ENCODE measurements around the gene TBC1D2B.
"Not testable (repeated sequence)": the region's sequence is repeated elsewhere in the genome, so short reads cannot be mapped to it uniquely, and the experiment has no call there.

The TBC1D2B gene

DNA sequence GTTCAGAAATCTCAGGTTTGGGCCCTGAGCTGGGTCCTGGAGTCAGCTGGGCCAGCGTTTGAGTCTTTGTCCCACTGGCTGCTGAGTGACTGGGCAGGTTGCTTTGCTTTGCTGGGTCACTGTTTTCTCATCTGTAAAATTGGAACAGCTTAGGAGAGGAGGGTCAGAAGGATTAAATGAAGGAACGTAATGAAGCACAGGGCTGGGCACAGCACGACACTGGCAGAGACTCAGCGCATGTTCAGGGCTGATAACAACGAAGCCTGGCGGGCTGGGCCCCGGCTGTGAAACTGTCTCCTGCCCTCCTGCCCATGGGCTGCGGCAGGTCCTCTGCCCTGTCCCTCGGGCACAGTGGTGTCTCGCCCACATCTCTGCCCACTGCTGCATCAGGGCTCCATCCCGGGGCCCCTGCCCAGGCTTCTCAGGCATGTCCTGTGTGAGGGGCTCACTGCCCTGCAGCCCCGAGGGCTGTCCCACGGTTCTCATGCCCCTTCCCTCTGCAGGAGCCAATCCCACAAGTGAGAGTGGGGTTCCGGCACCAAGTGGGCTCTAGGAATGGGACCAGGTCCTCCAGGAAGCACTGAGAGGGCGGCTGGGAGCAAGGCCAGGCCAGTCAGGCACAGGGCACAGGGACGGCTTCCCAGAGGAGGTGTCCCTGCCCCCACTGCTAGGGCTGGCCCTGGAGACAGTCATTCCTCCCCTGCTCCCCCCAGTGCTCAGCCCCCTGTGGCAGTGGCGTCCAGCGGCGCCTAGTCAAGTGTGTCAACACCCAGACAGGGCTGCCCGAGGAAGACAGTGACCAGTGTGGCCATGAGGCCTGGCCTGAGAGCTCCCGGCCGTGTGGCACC lies 88.0 kb downstream of the TBC1D2B start:
- TF ChIP-seq, protein P1, sequence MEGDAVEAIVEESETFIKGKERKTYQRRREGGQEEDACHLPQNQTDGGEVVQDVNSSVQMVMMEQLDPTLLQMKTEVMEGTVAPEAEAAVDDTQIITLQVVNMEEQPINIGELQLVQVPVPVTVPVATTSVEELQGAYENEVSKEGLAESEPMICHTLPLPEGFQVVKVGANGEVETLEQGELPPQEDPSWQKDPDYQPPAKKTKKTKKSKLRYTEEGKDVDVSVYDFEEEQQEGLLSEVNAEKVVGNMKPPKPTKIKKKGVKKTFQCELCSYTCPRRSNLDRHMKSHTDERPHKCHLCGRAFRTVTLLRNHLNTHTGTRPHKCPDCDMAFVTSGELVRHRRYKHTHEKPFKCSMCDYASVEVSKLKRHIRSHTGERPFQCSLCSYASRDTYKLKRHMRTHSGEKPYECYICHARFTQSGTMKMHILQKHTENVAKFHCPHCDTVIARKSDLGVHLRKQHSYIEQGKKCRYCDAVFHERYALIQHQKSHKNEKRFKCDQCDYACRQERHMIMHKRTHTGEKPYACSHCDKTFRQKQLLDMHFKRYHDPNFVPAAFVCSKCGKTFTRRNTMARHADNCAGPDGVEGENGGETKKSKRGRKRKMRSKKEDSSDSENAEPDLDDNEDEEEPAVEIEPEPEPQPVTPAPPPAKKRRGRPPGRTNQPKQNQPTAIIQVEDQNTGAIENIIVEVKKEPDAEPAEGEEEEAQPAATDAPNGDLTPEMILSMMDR (IDR thresholded peaks at IDR 0.05; ENCODE audit: low read depth, low read length, missing control alignments), result no peak
- DNase-seq (ENCODE audit: low read depth), result no peak
- H3K4me3 ChIP-seq (ENCODE audit: low read depth, low read length), result no peak overlapping the region
- in situ Hi-C loops (cut with HindIII; ENCODE audit: low sequenced_read_pairs), result no loop called here

DNA sequence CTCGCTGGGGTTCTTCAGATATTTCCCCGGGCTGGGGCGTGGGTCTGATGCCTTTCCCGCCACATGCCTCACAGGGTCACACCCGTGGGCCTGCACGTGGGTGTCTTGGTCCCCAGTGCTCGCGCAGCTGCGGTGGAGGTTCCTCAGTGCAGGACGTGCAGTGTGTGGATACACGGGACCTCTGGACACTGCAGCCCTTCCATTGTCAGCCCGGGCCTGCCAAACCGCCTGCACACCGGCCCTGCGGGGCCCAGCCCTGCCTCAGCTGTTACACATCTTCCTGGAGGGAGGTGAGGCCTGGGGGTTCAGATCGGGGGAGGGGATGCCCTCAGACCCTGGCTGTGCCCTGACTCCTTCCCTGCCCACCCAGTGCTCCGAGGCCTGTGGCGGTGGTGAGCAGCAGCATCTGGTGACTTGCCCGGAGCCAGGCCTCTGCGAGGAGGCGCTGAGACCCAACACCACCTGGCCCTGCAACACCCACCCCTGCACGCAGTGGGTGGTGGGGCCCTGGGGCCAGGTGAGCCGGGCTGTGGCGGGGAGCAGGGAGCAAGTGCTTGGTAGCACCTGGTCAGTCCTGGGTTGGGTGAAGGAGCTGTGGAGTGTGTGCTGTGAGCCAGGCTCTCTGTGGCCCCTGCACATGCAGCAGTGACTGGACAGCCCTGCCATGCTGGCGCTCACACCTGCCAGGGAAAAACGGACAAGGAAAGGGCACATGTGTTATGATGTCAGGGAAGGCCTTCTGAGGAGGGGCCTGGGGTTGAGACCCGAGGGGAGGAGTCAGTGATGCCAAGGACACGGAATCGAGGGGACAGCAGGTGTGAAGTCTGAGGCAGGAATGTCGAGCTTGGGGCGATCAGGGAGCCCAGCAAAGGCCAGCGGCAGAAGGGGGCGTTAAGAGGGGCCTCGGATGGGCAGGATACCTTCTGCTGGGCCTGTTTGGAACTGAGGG lies 88.9 kb downstream of the TBC1D2B start:
- TF ChIP-seq, protein P1 (IDR thresholded peaks at IDR 0.05; ENCODE audit: low read depth, low read length, missing control alignments), result no peak
- DNase-seq (ENCODE audit: low read depth), result no peak
- in situ Hi-C loops (cut with HindIII; ENCODE audit: low sequenced_read_pairs), result no loop called here
- no peak overlapping the region for H3K4me3 ChIP-seq (ENCODE audit: low read depth, low read length)

DNA sequence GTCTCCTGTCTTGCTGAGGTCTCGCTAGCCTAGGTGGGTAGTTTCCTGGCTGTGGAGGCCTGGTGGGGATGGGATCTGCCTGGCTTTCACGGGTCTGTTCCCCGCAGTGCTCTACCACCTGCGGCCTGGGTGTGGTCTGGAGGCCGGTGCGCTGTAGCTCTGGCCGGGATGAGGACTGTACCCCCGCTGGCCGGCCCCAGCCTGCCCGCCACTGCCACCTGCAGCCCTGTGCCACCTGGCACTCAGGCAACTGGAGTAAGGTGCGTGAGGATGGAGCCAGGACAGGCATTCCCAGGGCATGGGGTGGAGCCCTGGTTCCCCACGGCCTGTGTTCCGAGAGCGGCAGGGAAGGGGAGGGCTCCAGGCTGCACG lies 89.8 kb downstream of the TBC1D2B start:
- H3K4me3 ChIP-seq (ENCODE audit: low read depth, low read length); DNase-seq (ENCODE audit: low read depth); in situ Hi-C loops (cut with HindIII; ENCODE audit: low sequenced_read_pairs): not testable (repeated sequence)

DNA sequence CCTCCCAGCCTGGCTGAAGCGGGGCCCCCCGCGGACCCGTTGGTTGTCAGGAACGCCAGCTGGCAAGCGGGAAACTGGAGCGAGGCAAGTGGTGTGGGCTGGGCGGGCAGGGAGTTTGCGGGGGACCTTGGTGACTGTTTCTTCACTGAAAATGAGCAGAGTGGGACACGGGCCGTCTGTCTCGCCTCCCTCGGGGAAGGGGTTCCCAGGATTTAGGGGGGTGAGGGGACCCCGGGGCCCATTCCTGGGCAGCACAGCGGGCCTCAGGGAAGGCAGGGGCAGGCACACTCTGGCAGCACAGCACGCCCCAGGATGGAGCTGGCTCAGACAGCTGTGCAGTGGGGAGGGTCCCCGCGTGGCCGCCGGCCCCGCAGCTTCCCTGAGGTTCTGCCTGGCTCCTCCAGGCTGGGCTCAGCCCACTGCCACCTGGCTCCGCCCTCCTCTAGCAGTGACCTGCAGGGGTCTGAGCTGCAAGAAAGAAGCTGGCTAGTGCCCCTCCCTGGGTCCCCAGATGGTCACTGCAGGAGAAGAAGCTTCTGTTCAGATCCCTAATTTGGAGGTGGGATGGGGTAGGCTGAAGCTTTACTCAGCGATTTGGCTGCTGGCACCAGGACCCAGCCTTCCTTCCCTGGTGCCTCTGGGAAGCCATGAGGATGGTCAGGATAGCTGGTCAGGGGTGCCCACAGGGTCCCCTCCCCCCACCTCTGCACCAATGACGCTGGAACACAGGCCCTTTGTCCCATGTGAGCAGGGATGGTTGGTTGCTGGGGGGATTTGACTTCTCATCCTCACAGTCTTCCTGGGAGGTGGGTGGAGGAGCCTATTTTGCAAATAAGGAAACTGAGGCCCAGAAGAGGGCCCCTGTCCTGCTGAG lies 90.4 kb downstream of the TBC1D2B start:
- in situ Hi-C loops (cut with HindIII; ENCODE audit: low sequenced_read_pairs), result no loop called here
- H3K4me3 ChIP-seq (ENCODE audit: low read depth, low read length), result no peak overlapping the region
- no peak for DNase-seq (ENCODE audit: low read depth)
- TF ChIP-seq, protein P1 (IDR thresholded peaks at IDR 0.05; ENCODE audit: low read depth, low read length, missing control alignments), result no peak

DNA sequence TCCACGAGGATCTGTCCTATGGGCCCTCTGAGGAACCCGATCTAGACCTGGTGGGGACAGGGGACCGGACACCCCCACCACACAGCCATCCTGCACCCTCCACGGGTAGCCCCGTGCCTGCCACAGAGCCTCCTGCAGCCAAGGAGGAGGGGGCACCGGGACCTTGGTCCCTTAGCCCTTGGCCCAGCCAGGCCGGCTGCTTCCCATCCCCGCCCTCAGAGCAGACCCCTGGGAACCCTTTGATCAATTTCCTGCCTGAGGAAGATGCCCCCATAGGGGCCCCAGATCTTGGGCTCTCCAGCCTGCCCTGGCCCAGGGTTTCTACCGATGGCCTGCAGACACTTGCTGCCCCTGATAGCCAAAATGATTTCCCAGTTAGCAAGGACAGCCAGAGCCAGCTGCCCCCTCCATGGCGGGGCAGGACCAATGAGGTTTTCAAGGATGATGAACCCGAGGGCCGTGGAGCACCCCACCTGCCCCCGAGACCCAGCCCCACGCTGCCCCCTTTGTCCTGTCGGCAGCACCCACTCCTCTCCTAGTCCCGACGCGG lies 91.5 kb downstream of the TBC1D2B start:
- TF ChIP-seq, protein P1 (IDR thresholded peaks at IDR 0.05; ENCODE audit: low read depth, low read length, missing control alignments), result no peak
- DNase-seq (ENCODE audit: low read depth), result no peak
- no peak overlapping the region for H3K4me3 ChIP-seq (ENCODE audit: low read depth, low read length)
- in situ Hi-C loops (cut with HindIII; ENCODE audit: low sequenced_read_pairs), result no loop called here

DNA sequence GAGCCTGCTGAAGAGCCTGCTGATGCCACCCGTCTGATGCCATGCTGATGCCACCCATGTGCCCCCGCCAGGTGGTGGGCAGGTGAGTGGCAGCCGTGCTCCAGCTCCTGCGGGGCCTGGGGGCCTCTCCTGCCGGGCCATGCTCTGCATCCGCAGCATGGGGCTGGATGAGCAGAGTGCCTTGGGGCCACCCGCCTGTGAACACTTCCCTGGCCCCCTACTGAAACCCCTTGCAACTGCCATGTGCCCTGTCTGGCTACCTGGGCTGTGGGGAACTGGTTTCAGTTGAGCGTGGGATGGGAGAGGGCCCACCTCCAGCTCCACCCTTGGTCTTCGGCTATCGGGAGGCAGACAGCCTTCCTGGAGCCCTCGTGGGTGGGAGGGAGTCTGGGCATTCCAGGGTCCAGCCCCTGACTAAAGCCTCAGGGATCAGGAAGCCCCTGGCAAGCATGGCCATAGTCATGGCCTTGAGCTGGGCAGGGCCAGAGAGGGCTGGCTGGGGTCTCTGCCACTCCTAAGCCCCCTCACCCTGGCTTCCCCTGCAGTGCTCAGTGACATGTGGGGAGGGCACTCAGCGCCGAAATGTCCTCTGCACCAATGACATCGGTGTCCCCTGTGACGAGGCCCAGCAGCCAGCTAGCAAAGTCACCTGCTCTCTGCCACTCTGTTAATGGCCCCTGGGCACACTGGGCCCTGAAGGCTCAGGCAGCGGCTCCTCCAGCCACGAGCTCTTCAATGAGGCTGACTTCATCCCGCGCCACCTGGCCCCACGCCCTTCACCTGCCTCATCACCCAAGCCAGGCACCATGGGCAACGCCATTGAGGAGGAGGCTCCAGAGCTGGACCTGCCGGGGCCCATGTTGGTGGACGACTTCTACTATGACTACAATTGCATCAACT lies 92.2 kb downstream of the TBC1D2B start:
- H3K4me3 ChIP-seq (ENCODE audit: low read depth, low read length), result no peak overlapping the region
- DNase-seq (ENCODE audit: low read depth), result no peak
- in situ Hi-C loops (cut with HindIII; ENCODE audit: low sequenced_read_pairs), result no loop called here
- TF ChIP-seq, protein P1 (IDR thresholded peaks at IDR 0.05; ENCODE audit: low read depth, low read length, missing control alignments), result no peak
